ENCODE results near the gene FGD2. TPM values are rescaled to one million over a fixed set of nuclear protein-coding genes. Genes with fewer than 3 reads are reported as not detected.
"Not testable (repeated sequence)": the region's sequence is repeated elsewhere in the genome, so short reads cannot be mapped to it uniquely, and the experiment has no call there.

Gene FGD2
- total RNA-seq, 1 donor from 2014 or later: not detected

- no peak overlapping the region for H3K4me3 Mint-ChIP-seq
- no peaks in the 10 kb centered on the region for H3K9me3 Mint-ChIP-seq
- no peak for TF ChIP-seq CTCF (IDR thresholded peaks at IDR 0.05; ENCODE audit: unreplicated experiment)
- peaks cover 19% of the 10 kb centered on the region for H3K4me1 Mint-ChIP-seq
- DNase-seq (ENCODE audit: low spot score in 2 of 2, unreplicated experiment in 2 of 2): no peak
- H3K27me3 Mint-ChIP-seq (ENCODE audit: low read depth): no peaks in the 10 kb centered on the region
- no peak overlapping the region for H3K27ac Mint-ChIP-seq
- H3K36me3 Mint-ChIP-seq: no peaks in the 10 kb centered on the region
Observed at GRCh38 chr6:37056112-37056403, 50.6 kb downstream of the FGD2 start.

- Mint-ChIP-seq H3K9me3 (no peaks in the 10 kb centered on the region), H3K27ac (no peak overlapping the region), H3K4me1 (peaks cover 15% of the 10 kb centered on the region), H3K36me3 (no peaks in the 10 kb centered on the region), H3K27me3 (ENCODE audit: low read depth) (no peaks in the 10 kb centered on the region), H3K4me3 (no peak overlapping the region)
- DNase-seq (ENCODE audit: low spot score in 2 of 2, unreplicated experiment in 2 of 2): no peak
- TF ChIP-seq CTCF (IDR thresholded peaks at IDR 0.05; ENCODE audit: unreplicated experiment): no peak
Observed at GRCh38 chr6:37056439-37057127, 51.1 kb downstream of the FGD2 start.

- Mint-ChIP-seq H3K27me3 (ENCODE audit: low read depth) (no peaks in the 10 kb centered on the region), H3K4me3 (no peak overlapping the region), H3K4me1 (peaks cover 12% of the 10 kb centered on the region), H3K9me3 (no peaks in the 10 kb centered on the region), H3K27ac (no peak overlapping the region), H3K36me3 (no peaks in the 10 kb centered on the region)
- DNase-seq (ENCODE audit: low spot score in 2 of 2, unreplicated experiment in 2 of 2): no peak
- no peak for TF ChIP-seq CTCF (IDR thresholded peaks at IDR 0.05; ENCODE audit: unreplicated experiment)
Observed at GRCh38 chr6:37057128-37057471, 51.6 kb downstream of the FGD2 start.

GRCh38 chr6:37057678-37058077 lies 52.2 kb downstream of the FGD2 start:
- Mint-ChIP-seq H3K9me3 (no peaks in the 10 kb centered on the region), H3K4me3 (no peak overlapping the region), H3K4me1 (peaks cover 12% of the 10 kb centered on the region), H3K27me3 (ENCODE audit: low read depth) (no peaks in the 10 kb centered on the region), H3K27ac (no peak overlapping the region), H3K36me3 (no peaks in the 10 kb centered on the region)
- DNase-seq (ENCODE audit: low spot score in 2 of 2, unreplicated experiment in 2 of 2): no peak
- TF ChIP-seq CTCF (IDR thresholded peaks at IDR 0.05; ENCODE audit: unreplicated experiment): no peak

- no peaks in the 10 kb centered on the region for H3K9me3 Mint-ChIP-seq
- H3K4me3 Mint-ChIP-seq: no peak overlapping the region
- H3K4me1 Mint-ChIP-seq: peaks cover 12% of the 10 kb centered on the region
- no peak for TF ChIP-seq CTCF (IDR thresholded peaks at IDR 0.05; ENCODE audit: unreplicated experiment)
- H3K27ac Mint-ChIP-seq: no peak overlapping the region
- H3K36me3 Mint-ChIP-seq: no peaks in the 10 kb centered on the region
- no peak for DNase-seq (ENCODE audit: low spot score in 2 of 2, unreplicated experiment in 2 of 2)
- H3K27me3 Mint-ChIP-seq (ENCODE audit: low read depth): no peaks in the 10 kb centered on the region
Observed at GRCh38 chr6:37058084-37058586, 52.7 kb downstream of the FGD2 start.

- Mint-ChIP-seq H3K4me1 (peaks cover 12% of the 10 kb centered on the region), H3K27ac (peak overlapping the region; percentile 84)
- not testable (repeated sequence) for H3K9me3 Mint-ChIP-seq; H3K27me3 Mint-ChIP-seq (ENCODE audit: low read depth); DNase-seq (ENCODE audit: low spot score in 2 of 2, unreplicated experiment in 2 of 2); H3K4me3 Mint-ChIP-seq; H3K36me3 Mint-ChIP-seq
Observed at GRCh38 chr6:37058984-37059343, 53.5 kb downstream of the FGD2 start.
